K562 (cell line): ENCODE measurements around the gene RALGAPB. TPM values are rescaled to one million over a fixed set of nuclear protein-coding genes. Genes with fewer than 3 reads are reported as not detected.

Source experiments
- CHAMP1 ChIP-seq: fragments of 450-650 bp; IDR thresholded peaks from 2 replicates; pipeline ENCODE4 v1.6.1; 2016; ENCODE audit warnings: mild to moderate bottlenecking
- ELF1 ChIP-seq: fragments of 200-800 bp; sonication (Bioruptor generic); IDR thresholded peaks from 2 replicates; pipeline ENCODE4 v1.6.1; 2016; ENCODE audit warnings: missing genetic modification characterization, missing compliant biosample characterization
- ELK1 ChIP-seq: sonication (generic); formaldehyde crosslinking; IDR thresholded peaks from 2 replicates; pipeline ENCODE4 v1.8.1; 2022; ENCODE audit warnings: missing genetic modification reagents
- ETV5 ChIP-seq: sonication (generic); formaldehyde crosslinking; IDR thresholded peaks from 2 replicates; pipeline ENCODE4 v1.4.0; 2020; ENCODE audit warnings: low read depth, mild to moderate bottlenecking, missing genetic modification reagents
- MGA ChIP-seq: fragments of 450-650 bp; IDR thresholded peaks from 2 replicates; pipeline ENCODE4 v1.6.1; 2016; ENCODE audit warnings: mild to moderate bottlenecking, moderate library complexity
- SLC30A9 ChIP-seq: fragments of 250-450 bp; sonication (Bioruptor Pico); IDR thresholded peaks from 2 replicates; pipeline ENCODE4 v1.8.0; 2022; ENCODE audit warnings: mild to moderate bottlenecking, moderate library complexity
- TFAP4 ChIP-seq: sonication (generic); formaldehyde crosslinking; IDR thresholded peaks from 2 replicates; pipeline ENCODE4 v1.8.0; 2022; ENCODE audit warnings: missing genetic modification reagents, mild to moderate bottlenecking, moderate library complexity, borderline replicate concordance
- ZC3H8 ChIP-seq: fragments of 450-650 bp; IDR thresholded peaks from 2 replicates; pipeline ENCODE4 v1.6.1; 2017
- ZNF124 ChIP-seq: sonication (generic); formaldehyde crosslinking; IDR thresholded peaks from 2 replicates; pipeline ENCODE4 v1.8.1; 2022; ENCODE audit warnings: missing genetic modification reagents
- ZNF408 ChIP-seq: fragments of 250-450 bp; sonication (Bioruptor Pico); IDR thresholded peaks from 2 replicates; pipeline ENCODE4 v1.4.0; 2020; ENCODE audit warnings: low read depth, mild to moderate bottlenecking, moderate library complexity
- polyA plus RNA-seq, 8 experiments: library from polyadenylated mRNA; depleted of rRNA in 4 of 8; stranded (reverse) in 5 of 8; unstranded in 3 of 8; fragments of >200 nt; fragmentation: Nextera tagmentation in 2 of 8; fragmentation: Illumina TruSeq in 1 of 8; extraction: Ambion mirVana in 2 of 8; extraction: Trizol in 1 of 8; gene quantifications; 2 replicates each; pipeline versions ENCODE4 v1.2.1 to v1.2.3, GENCODE V29; 2011 to 2014; ENCODE audit warnings: inconsistent platforms in 1 of 8, missing spikeins in 1 of 8
- total RNA-seq, 7 experiments: library from RNA; depleted of rRNA in 6 of 7; stranded (reverse); fragments of >200 nt in 6 of 7; fragmentation: Illumina TruSeq in 2 of 7; extraction: Trizol in 2 of 7; gene quantifications; 2 replicates each; pipeline versions ENCODE4 v1.2.1 to v1.2.3, GENCODE V29; 2011 to 2021; ENCODE audit warnings: low replicate concordance in 1 of 7

The RALGAPB gene
- total and polyA plus RNA-seq, 9 of the 15 experiments (the other 6 are each of a cell fraction or from before 2014, with no cell fraction given): 4.3 to 25.6 (median 13.6) TPM

- TF ChIP-seq ZNF124: 0 out of 2 replicates have a peak, but pooled peaks have one; percentile 30
- TF ChIP-seq MGA: peak; percentile 92
- peak; percentile 95 for TF ChIP-seq CHAMP1
- no peak for TF ChIP-seq ZC3H8
- peak; percentile 83 for TF ChIP-seq TFAP4 (CRISPR knock-in tag)
- no peak for TF ChIP-seq SLC30A9
- peak; percentile 91 for TF ChIP-seq ELF1 (tag)
- no peak for TF ChIP-seq ELK1 (CRISPR knock-in tag)
- no peak for TF ChIP-seq ZNF408 (CRISPR knock-in tag)
- TF ChIP-seq ETV5 (CRISPR knock-in tag): peak; percentile 94
Observed at GRCh38 chr20:38434770-38435554, 37.7 kb upstream of the RALGAPB start, which contains the start of gene SNHG17 (continued).
